Endothelial cell of umbilical vein (primary cell): Measurements from ENCODE around the gene MYO7B. TPM values are rescaled to one million over a fixed set of nuclear protein-coding genes. Genes with fewer than 3 reads are reported as not detected.

Source experiments
- BruUV-seq: library from RNA; stranded (reverse); fragments of 400-500 nt; replicated peaks from 2 replicates; lab custom pipeline; 2021; lab: Mats Ljungman, UMichigan
- CTCF ChIA-PET: fragments of 300-600, 350-600 bp; sonication (Branson Sonifier 250); formaldehyde crosslinking; loops from one replicate; lab custom pipeline; 2021; ENCODE audit warnings: antibody characterized with exemption, inconsistent platforms; lab: Charles Lee
- POLR2A ChIA-PET: fragments of 300-600, 350-600 bp; sonication (Branson Sonifier 250); formaldehyde crosslinking; loops from one replicate; lab custom pipeline; 2021; ENCODE audit warnings: antibody characterized with exemption, inconsistent platforms; lab: Charles Lee
- DNase-seq: peaks from one replicate; pipeline ENCODE4 v3.0.0-alpha.2; 2011; ENCODE audit warnings: low read depth, low spot score
- FAIRE-seq: peaks from 2 replicates; lab custom pipeline; 2011; peaks lifted over from hg19 to GRCh38; lab: Jason Lieb, UNC
- H2AFZ ChIP-seq: 2 replicates; pipeline ENCODE4 v1.6.0; 2012; ENCODE audit warnings: low read depth, low read length, control low read depth, inconsistent platforms
- H3K27ac ChIP-seq: 2 replicates; pipeline ENCODE4 v1.5.1; 2011; ENCODE audit warnings: low read depth, mild to moderate bottlenecking, control low read depth, low read length, moderate library complexity; ENCODE audit not compliant: insufficient read depth
- H3K27me3 ChIP-seq, 2 experiments: 2 replicates each; pipeline versions ENCODE4 v1.6.0 to v1.6.1; 2011; ENCODE audit warnings: low read length in 2 of 2, mixed read lengths in 1 of 2; ENCODE audit not compliant: control insufficient read depth in 2 of 2, insufficient read depth in 2 of 2
- H3K36me3 ChIP-seq, 2 experiments: 2 replicates in 1 of 2; 3 replicates in 1 of 2; pipeline ENCODE4 v1.5.1; 2011; ENCODE audit warnings: low read length in 2 of 2, mild to moderate bottlenecking in 1 of 2, moderate library complexity in 1 of 2; ENCODE audit not compliant: control insufficient read depth in 2 of 2, insufficient read depth in 2 of 2; ENCODE audit errors: extremely low read depth in 1 of 2
- H3K4me1 ChIP-seq: 3 replicates; pipeline ENCODE4 v1.5.1; 2011; ENCODE audit warnings: mild to moderate bottlenecking, low read length; ENCODE audit not compliant: control insufficient read depth, insufficient read depth; ENCODE audit errors: extremely low read depth
- H3K4me2 ChIP-seq: 2 replicates; pipeline ENCODE4 v1.6.1; 2011; ENCODE audit warnings: low read length, control low read depth, mixed read lengths; ENCODE audit not compliant: insufficient read depth
- H3K4me3 ChIP-seq, 3 experiments: fragments of 200-600 bp in 1 of 3; sonication (generic), shearing (Covaris generic) in 1 of 3; replicated peaks in 1 of 3; 2 replicates each; pipeline ENCODE4 v1.5.1; 2011 to 2016; ENCODE audit warnings: control low read depth in 3 of 3, low read length in 3 of 3, mild to moderate bottlenecking in 2 of 3, inconsistent platforms in 1 of 3, low read depth in 1 of 3, moderate library complexity in 1 of 3; ENCODE audit not compliant: insufficient read depth in 1 of 3
- H3K79me2 ChIP-seq: 2 replicates; pipeline ENCODE4 v1.6.0; 2012; ENCODE audit warnings: low read length, inconsistent platforms; ENCODE audit not compliant: control insufficient read depth, insufficient read depth
- H3K9ac ChIP-seq: replicated peaks from 2 replicates; pipeline ENCODE3; 2011; ENCODE audit warnings: low read length, control low read depth; ENCODE audit not compliant: insufficient read depth; ENCODE audit errors: extremely low read depth
- H3K9me1 ChIP-seq: replicated peaks from 3 replicates; pipeline ENCODE4 v1.6.0; 2011; ENCODE audit warnings: mild to moderate bottlenecking, low read length; ENCODE audit not compliant: control insufficient read depth, insufficient read depth; ENCODE audit errors: extremely low read depth
- H3K9me3 ChIP-seq: replicated peaks from 2 replicates; pipeline ENCODE4 v1.5.1; 2012; ENCODE audit warnings: low read length, inconsistent platforms; ENCODE audit not compliant: control insufficient read depth, insufficient read depth
- H4K20me1 ChIP-seq: replicated peaks from 2 replicates; pipeline ENCODE3; 2011; ENCODE audit warnings: mild to moderate bottlenecking, low read length; ENCODE audit not compliant: control insufficient read depth, insufficient read depth; ENCODE audit errors: extremely low read depth
- CTCF ChIP-seq, 2 donors: IDR thresholded peaks; 1 replicate in 1 of 2; 2 replicates in 1 of 2; pipeline ENCODE4 v1.5.1; 2011; ENCODE audit warnings: low read length in 2 of 2, mild to moderate bottlenecking in 2 of 2, moderate library complexity in 2 of 2, control low read depth in 1 of 2, inconsistent platforms in 1 of 2, low read depth in 1 of 2; ENCODE audit not compliant: insufficient read depth in 1 of 2; ENCODE audit errors: extremely low read depth in 1 of 2
- EZH2 ChIP-seq: IDR thresholded peaks from 2 replicates; pipeline ENCODE4 v1.6.1; 2012; ENCODE audit warnings: borderline replicate concordance, low read depth, mild to moderate bottlenecking, moderate library complexity, low read length, inconsistent platforms; ENCODE audit not compliant: severe bottlenecking
- FOS ChIP-seq: IDR thresholded peaks from 2 replicates; pipeline ENCODE4 v1.6.1; 2011; ENCODE audit warnings: mild to moderate bottlenecking, low read length, moderate library complexity, borderline replicate concordance; ENCODE audit not compliant: insufficient read depth
- GATA2 ChIP-seq: IDR thresholded peaks from 2 replicates; pipeline ENCODE4 v1.7.0; 2011; ENCODE audit warnings: low read depth, mild to moderate bottlenecking, moderate library complexity, mixed read lengths, low read length; ENCODE audit not compliant: insufficient read length, insufficient read depth
- JUN ChIP-seq: IDR thresholded peaks from 2 replicates; pipeline ENCODE4 v1.6.1; 2011; ENCODE audit warnings: borderline replicate concordance, low read depth; ENCODE audit not compliant: insufficient read length, insufficient read depth
- MAX ChIP-seq: IDR thresholded peaks from 2 replicates; pipeline ENCODE4 v1.6.1; 2011; ENCODE audit not compliant: insufficient read depth, insufficient read length
- MYC ChIP-seq: IDR thresholded peaks from one replicate; pipeline ENCODE4 v1.6.1; 2011; ENCODE audit warnings: mild to moderate bottlenecking, low read depth, low read length
- POLR2A ChIP-seq: IDR thresholded peaks from 2 replicates; pipeline ENCODE4 v1.6.1; 2012; ENCODE audit warnings: low read depth, mild to moderate bottlenecking, control low read depth, low read length
- POLR2AphosphoS5 ChIP-seq: IDR thresholded peaks from 2 replicates; pipeline ENCODE4 v1.6.1; 2012; ENCODE audit warnings: low read depth, mild to moderate bottlenecking, control low read depth, low read length, moderate library complexity; ENCODE audit not compliant: insufficient read depth
- dilution Hi-C: fragments of 300-500 bp; cut with MboI; formaldehyde crosslinking; loops from one replicate; pipeline ENCODE4 v1.15.0; 2019; ENCODE audit warnings: low sequenced_read_pairs; ENCODE audit not compliant: extremely low pct_ligation_motif_present
- intact Hi-C: fragments of 100-400 bp; cut with micrococcal nuclease; formaldehyde crosslinking; loops from one replicate; pipeline ENCODE4 v1.10.0; 2022
- polyA plus RNA-seq, 4 experiments: library from polyadenylated mRNA; depleted of rRNA in 3 of 4; stranded (reverse) in 3 of 4; unstranded in 1 of 4; fragments of >200 nt; gene quantifications; 2 replicates each; pipeline versions ENCODE4 v1.2.1 to v1.2.3, GENCODE V29; 2011 to 2012; ENCODE audit warnings: missing spikeins in 1 of 4
- total RNA-seq: library from RNA; stranded (reverse); gene quantifications from 2 replicates; pipeline ENCODE4 v1.2.3, GENCODE V29; 2021

The MYO7B gene
- total and polyA plus RNA-seq, 2 donors (not counting 3 experiments of a cell fraction or from before 2014, with no cell fraction given) = 0.17 TPM; not detected in 1

DNA sequence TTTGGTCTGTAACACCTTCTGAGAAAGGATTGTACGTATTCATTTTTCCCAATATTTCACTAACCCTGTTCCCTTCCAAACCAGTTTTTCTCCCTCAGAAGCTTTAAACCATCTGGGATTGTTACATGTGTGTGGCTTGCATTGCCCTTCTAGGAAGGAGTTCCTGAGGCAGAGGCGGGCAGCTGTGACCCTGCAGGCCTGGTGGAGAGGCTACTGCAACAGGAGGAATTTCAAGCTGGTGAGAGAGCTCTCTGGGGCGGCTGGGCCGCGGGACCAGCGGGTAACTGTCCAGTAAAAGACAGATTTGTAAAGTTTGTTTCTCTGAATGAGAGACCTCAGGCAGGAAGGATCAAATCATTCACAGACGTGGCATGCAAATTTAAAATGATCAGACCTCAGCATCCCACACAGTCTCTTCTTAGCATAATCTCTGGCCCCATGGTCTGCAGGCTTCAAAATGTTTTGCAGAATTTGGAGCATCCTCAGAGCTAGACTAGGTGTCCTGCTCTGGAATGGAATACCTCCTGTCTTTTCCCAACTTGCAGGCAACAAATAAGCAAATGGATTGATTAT is 70.3 kb downstream of the MYO7B start:
- TF ChIP-seq POLR2A (no peak), GATA2 (no peak), MAX (no peak), EZH2 (no peak), POLR2AphosphoS5 (no peak), CTCF (IDR thresholded peaks at IDR 0.05; ENCODE audit: extremely low read depth in 1 of 2, insufficient read depth in 1 of 2, low read depth in 1 of 2, low read length in 2 of 2) (no peak), MYC (no peak), JUN (no peak), FOS (no peak)
- H4K20me1 ChIP-seq = no peaks in the 10 kb centered on the region
- no peak overlapping the region for H3K9ac ChIP-seq
- H3K9me1 ChIP-seq = no peaks in the 10 kb centered on the region
- ChIA-PET POLR2A (no interaction called here), CTCF (interaction anchor here (1.2 kb wide), 1 partner anchor 44 kb away, joined by 5 read pairs; no protein-coding TSS in a partner anchor)
- intact Hi-C loops (no loop called here), dilution Hi-C loops (no loop called here)
- H3K4me2 ChIP-seq = no peak overlapping the region
- H3K4me1 ChIP-seq = no peaks in the 10 kb centered on the region
- H3K27me3 ChIP-seq = no peaks in the 10 kb centered on the region
- H3K9me3 ChIP-seq = no peaks in the 10 kb centered on the region
- H3K27ac ChIP-seq = no peak overlapping the region
- no peaks in the 10 kb centered on the region for H3K79me2 ChIP-seq
- H2AFZ ChIP-seq = no peak overlapping the region
- BruUV-seq = no TSS peak
- H3K4me3 ChIP-seq = no peak overlapping the region
- FAIRE-seq (no peak), DNase-seq (no peak)
- H3K36me3 ChIP-seq = no peaks in the 10 kb centered on the region
